Stimulated activated CD4-positive, alpha-beta T cell treated with anti-CD3 and anti-CD28 coated beads, Interleukin-12 subunit alpha, Interleukin-12 subunit beta, amount 100 ng/mL, for 24 hours (primary cell): Measurements from ENCODE around the gene CSTPP1.
"Not testable (repeated sequence)": the region's sequence is repeated elsewhere in the genome, so short reads cannot be mapped to it uniquely, and the experiment has no call there.

Experiments
- DNase-seq, 2 experiments: peaks; one replicate each; pipeline ENCODE4 v3.0.0-alpha.2; 2020; ENCODE audit warnings: low read depth in 2 of 2

Gene CSTPP1

DNA sequence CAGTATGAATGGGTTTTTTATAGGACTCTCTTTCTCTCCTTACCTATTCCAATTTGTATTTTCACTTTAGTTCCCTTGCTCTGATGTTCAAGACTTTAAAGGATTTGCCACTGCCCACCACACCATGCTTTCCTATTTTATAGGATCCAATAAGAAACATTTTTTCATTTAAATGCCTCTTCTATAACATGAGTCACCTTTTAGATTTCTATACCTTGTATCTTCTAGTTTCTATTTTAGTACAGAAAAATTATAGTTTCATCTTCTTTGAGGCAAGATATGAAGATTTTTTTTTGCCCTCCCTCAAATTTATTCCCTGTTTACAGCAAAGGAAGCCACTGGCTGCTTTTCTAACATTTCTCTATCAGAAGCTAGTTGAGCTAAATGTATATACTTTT, 163.4 kb downstream of the CSTPP1 start:
- no peak for DNase-seq

DNA sequence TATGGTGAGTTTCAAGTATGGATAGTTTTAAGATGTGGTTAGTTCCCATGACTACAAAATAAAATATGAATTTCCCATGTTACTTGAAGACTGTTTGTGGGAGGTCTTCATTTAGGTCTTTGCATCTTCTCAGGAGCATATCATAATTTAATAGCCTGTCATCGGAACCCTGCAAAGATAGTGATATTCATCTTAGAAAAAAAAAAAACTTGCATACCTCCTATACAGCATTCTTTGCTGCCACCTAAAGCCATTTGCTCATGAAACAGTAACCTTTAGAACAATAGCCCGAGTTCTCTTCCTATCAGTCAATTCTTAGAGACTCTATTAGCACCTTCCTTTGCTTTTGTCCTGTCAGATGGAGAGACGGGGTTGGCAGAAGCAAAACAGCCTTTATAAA, 164.8 kb downstream of the CSTPP1 start:
- DNase-seq: no peak

DNA sequence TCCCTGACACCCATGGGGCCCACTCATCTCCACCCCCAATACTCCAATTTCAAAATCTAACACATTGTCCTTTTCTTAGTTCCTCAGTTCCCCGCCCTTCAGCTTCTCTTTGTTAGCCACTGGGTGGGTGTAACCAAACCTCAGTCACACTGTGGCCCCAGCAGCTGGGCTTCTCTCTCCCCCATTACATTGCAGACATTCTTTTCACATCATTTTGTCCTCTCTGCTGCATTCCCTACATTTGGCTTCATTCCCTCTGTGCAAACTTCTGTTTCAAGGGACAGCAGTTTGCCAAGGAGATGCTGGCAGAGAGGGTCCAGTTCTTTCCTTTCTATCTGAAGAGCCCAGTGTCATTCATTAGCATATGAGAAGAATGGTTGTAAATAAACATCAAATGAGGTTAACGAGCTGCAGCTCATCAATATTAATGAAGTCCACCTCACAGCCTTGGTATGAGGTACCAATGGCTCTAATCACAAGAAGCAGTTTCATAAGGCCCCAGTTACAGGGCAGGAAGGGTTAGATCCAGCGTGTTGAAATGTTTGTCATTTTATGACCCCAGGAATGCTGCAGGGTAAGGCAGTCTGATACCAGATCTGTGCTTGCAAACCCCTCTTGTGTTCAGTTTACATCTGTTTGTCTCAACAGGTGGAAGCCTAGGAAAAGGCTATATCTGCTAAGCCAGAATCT, 167.8 kb downstream of the CSTPP1 start:
- DNase-seq: no peak

DNA sequence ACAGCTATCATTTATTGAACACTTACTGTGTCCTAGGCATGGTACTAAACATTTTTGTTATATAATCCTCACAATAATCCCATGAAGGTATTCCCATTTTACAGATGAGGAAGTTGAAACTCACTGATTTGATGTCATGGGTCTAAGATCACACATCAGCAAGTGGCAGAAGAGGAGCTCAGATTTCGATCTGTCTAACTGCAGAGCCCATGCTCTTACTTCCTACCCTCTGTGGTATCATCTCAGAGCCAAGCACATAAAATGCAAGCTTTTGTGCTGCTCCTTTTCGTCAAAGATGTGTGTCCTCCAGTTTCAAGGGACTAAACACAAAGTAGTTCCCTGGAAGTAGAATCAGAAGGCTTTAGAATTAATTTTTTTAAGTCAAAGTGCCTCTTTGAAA, 169.0 kb downstream of the CSTPP1 start:
- no peak for DNase-seq

DNA sequence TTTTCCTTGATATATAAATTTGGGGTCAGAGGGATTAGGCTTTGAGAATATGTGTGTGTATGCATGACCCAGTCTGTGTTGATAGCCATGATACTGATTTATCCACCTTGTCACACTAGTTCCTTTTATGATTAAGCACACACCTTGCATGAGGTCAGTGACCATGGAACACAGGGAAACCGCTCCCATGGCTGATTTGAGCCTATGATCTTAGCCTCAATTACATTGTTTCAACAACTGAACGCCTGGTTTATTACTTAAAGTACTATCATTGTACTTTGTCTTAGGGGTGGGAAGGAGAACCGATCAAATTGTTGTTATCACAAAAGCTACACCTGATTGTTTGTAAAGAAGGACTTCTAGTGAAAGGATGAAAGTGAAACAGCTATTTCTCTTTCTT, 169.4 kb downstream of the CSTPP1 start:
- no peak for DNase-seq

DNA sequence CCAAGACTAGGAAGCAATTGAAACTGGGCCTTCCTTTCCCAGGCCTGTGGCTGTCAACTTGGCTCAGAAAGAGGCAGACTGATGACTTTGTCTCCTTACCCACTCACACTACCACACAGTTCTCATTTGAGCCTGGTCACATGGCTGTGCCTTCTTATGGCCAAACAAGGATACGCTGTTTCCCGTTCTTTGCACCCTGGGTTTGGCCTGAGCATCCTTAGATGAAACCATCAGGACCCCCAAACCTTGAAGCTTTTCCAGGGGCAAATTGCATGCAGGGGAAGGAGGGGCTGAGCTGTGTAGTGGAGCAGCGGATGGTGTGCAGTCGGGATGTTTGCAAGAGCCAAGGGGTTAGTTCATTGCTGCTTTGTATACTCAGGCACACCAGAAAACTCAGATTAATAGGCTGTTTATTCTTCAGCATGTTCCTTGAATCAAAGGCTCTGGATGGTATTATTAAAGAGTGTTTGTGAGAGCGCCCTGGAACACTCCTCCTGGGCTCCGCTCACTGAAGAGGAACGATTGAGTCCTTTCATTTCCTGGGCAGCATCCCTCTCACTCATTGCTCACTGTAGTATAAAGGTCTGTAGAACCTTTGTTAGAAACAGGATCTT, 170.3 kb downstream of the CSTPP1 start:
- no peak for DNase-seq

DNA sequence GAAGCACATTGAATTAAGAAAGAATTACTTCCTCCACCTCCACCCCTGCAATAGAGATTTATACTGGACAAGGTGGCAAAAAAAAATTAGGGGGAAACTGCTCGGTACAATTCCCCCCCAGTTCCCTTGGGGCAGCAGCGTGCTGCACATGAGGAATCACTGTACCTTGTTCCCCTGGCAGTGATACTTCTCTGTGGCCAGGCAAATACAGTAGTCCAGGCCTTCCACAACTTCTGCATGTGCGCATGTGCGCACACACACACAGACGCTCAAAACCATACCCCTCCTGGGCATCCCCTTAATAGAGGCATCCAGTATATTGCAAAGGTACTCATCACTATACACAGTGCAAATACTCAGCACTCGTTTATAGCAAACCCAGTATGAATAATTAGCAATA, 171.2 kb downstream of the CSTPP1 start:
- no peak for DNase-seq

DNA sequence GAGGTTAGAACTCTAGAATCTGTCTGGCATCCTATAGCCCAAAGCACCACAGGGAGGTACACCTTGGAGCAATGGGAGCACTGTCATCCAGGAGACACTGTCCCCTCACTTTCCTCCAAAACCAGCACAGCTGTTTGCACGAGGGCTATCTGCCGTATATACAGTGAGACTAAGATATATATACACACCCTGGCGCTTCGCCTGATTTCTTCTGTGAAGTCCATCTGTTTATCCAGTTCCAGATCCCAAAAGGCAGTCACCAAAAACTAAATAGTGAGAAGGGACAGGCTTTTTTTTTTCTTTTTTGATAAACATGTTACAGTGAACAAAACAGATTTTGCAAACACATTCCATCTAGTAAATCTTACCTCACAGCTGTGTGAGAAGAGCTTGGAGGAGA, 171.7 kb downstream of the CSTPP1 start:
- no peak for DNase-seq

DNA sequence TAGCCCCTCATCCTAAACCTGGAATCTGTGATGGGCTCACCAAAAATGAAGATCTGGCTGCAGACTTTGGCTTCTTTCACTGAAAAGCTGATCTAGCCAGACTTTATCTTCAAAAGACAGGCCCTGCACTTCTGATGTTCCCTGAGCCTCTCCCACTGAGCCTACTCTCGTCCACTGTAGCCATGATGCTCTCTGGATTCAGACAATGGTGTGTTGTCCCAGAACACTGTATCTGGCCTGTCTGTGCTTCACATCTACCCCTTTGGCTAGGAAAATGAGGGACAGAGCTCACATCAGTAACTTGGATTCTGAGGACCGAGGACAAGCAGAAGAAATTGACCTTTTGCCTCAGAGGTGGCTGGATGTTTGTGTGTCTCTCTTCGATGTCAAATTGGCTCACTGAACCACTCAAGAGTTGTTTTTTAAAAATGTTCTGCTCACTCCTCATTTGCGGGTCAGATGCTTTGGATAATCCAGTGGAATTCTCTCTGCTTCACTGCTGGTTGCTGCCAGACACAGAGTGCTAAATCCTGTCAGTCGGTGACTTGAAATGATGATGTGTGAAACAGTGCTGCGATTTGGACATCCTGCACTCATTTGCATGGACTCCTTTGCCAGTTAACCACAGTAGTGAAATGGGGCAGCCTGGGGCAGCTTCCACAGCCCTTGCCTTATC, 172.6 kb downstream of the CSTPP1 start:
- no peak for DNase-seq

DNA sequence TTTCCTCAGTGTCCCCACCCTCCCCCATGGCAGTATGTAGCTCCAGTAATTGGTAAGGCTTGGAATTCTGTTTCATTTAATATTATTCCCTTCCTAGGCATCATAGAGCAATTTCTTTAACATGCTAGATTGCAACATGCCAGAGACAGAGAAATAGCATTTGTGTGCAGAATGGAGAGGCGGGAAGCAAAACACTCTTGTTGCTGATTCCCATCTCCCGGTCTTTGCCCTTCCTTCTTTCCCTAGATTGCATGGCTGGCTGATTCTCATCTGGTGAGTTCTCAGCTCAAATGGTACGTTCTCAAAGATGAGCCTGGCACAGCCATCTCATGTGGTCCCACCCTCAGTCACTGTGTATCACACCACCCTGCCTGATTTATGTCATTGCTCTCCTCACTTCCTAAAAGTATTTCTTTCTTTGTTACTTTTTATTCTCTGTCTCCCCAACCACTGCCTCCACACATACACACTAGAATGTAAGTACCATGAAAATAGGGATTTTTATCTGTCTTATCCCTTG, 173.2 kb downstream of the CSTPP1 start:
- DNase-seq: no peak

DNA sequence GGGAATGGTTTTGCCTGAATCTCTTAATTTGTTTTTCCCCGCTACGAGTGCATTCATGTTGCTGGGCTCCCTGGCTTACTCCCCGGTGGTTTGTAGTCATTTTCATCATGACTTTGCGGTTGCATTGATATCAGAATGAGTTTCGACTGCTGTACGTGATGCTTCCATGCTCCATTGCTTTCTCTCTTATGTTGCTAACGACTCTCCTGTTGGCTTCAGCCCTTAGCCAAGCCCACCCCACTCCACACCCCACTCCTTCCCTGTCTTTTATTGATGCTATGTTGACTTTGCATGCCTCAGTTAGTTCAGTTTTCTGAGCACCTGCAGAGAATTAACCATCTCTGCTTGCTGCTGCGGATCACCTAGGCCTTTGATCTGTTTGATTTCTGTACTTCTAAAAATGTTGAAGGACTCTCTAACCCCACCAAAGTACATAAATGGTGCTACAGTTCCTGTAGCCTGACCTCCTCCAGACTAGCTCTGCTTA, 174.8 kb downstream of the CSTPP1 start:
- DNase-seq: no peak

DNA sequence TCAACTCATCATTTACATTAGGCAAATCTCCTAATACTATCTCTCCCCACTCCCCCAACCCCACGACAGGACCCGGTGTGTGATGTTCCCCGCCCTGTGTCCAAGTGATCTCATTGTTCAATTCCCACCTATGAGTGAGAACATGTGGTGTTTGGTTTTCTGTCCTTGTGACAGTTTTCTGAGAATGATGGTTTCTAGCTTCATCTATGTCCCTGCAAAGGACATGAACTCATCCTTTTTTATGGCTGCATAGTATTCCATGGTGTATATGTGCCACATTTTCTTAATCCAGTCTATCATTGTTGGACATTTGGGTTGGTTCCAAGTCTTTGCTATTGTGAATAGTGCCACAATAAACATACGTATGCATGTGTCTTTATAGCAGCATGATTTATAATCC, 176.4 kb downstream of the CSTPP1 start:
- not testable (repeated sequence) for DNase-seq

DNA sequence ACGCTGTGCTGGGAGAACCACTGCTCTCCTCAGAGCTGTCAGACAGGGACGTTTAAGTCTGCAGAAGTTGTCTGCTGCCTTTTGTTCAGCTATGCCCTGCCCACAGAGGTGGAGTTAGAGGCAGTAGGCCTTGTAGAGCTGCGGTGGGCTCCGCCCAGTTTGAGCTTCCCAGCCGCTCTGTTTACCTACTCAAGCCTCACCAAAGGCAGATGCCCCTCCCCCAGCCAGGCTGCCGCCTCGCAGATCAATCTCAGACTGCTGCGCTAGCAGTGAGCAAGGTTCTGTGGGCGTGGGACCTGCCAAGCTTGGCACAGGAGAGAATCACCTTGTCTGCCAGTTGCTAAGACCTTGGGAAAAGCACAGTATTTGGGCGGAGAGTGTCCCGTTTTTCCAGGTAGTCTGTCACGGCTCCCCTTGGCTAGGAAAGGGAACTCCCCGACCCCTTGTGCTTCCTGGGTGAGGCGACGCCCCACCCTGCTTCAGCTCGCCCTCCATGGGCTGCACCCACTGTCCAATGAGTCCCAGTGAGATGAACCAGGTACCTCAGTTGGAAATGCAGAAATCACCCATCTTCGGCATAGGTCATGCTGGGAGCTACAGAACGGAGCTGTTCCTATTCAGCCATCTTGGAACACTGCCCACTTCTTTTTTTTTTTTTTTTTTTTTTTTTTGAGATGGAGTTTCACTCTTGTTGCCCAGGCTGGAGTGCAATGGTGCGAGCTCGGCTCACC, 182.6 kb downstream of the CSTPP1 start:
- peak; percentile 9 to 17 for DNase-seq

DNA sequence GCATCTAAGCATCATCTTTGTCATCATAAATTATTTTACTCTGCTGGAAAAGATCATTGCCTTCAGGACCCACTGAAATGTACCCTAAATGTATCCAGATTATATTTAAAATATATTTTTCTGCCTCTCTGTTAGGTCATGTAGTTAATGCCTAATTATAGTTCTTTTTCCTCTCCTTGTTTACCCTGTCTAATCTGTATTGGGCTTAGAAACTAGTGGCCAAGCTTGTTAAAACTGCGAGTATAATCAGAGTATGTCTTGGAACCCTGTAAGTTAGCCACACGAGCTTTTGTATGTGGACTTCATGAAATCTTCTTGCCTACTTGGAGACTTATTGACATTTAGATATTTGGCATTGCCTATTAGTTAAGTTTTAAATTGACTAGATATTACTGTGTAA, 184.5 kb downstream of the CSTPP1 start:
- DNase-seq: no peak

DNA sequence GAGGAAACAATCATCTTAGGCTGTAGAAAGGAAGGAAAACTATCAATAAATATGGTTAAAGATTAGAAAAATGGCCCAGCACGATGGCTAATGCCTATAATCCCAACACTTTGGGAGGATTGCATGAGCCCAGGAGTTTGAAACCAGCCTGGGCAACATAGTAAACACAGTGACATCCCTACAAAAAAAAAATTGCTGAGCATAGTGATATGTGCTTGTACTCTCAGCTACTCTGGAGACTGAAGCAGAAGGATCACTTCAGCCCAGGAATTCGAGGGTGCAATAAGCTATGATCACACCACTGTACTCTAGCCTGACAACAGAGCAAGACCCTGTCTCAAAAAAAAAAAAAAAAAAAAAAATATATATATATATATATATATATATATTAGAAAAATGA, 185.2 kb downstream of the CSTPP1 start:
- no peak for DNase-seq

DNA sequence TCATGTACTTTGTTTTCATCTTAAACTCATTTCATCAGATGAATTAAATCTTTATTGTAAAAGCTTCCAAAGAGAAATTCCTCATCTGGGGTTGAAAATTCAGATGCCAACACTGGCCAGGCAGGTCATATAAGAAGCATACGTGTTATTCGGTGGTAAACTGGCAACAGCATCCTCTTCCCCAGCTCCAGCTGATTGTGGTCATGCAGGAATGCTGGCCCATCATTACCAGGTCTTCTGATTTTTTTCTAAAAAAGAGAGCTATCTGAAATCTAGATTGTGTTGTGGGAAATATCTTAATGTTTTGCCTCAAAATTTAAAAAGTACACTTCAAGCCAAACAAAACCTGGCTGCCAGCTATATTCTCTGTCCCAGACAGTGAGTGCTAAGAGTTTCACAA, 186.5 kb downstream of the CSTPP1 start:
- no peak for DNase-seq

DNA sequence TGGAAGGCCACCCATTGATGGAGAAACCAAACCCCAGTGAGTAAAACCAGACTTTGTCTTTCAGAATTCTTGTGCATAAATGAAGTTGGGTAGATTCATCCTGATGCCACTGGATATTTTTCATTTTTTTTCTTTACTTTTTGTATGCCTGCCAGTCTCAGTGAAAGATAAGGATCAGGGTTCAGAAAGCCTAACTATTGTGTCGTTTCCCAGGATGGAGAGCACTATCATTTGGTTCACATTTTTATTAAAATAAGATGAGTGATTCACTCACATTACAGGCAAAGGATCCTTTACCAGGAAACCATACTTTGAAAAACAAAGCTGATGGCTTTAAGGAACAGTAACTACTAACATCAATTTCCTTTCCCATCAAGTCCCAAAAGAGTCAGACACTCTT, 188.1 kb downstream of the CSTPP1 start:
- no peak for DNase-seq

DNA sequence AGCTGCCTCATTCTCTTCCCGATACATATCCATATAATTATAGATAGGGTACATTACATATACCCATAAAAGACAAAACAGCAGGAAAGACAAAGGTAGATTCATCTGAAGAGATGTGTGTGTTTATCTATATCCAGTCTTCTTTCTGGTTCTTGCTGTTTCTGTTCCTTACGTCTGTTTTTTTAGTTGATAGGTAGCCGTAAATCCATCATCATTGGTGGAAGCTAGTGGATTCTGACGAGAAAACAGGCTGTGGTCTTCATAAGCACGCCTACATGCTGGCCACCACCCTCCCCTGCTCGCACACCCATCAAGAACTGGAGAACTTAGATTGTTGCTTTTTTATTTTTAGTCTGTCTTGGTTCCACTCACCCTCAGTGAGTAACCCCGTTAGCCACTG, 188.5 kb downstream of the CSTPP1 start:
- DNase-seq: no peak

DNA sequence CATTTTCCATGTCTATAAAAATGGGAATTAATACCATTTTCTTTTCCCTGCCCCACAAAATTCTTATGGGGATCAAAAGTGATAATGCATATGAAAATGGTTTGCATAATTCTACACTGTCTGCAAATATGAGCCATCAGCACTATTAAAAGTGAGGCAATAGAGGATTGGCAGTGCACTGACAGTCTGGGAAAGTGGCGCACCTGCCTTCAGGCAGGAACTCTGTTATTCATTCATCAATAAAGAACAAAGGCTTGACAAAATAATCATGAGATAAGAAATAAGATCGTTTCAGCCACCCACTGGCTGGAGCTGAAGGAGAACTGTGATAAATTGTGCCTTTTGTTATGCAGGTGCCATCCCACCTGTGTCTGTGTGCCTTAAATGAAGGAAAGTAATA, 190.7 kb downstream of the CSTPP1 start:
- DNase-seq: no peak

DNA sequence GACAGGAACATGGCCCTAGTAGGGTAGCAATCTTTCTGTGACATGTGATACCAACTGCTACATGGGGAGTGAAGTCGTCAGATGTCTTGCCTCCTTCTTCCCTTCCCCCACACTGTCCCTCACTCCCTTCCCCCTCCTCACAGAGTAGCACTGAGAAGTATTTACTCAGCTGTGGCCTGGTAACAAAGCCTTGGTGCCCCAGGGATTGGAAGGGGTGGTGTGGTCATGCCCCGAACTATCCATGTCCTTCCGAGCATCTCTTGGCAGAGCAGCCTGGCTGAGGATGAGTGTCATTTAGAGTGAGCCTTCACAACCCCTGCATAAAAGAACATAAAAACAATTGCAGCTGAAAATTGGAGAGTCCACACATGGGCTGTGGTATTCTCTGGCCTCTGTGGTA, 194.0 kb downstream of the CSTPP1 start:
- no peak for DNase-seq

DNA sequence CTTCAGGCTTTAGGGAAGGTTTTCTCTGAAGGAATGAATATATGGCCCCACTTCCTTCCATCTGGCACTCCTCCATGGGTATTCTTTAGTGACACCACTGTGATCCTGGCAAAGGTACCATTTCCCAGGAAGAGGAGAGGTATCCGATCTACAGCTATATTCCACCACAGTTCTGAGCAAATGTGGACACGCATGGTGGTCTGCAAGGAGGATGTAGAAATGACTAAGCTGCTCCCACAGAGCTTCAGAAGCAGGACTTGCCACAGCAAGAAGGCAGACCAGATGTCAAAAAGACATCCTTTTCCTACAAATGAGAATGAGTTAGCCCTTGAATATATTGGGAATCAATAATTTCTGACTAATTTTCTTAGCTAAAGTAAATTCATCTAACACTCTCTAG, 194.6 kb downstream of the CSTPP1 start:
- DNase-seq: no peak

DNA sequence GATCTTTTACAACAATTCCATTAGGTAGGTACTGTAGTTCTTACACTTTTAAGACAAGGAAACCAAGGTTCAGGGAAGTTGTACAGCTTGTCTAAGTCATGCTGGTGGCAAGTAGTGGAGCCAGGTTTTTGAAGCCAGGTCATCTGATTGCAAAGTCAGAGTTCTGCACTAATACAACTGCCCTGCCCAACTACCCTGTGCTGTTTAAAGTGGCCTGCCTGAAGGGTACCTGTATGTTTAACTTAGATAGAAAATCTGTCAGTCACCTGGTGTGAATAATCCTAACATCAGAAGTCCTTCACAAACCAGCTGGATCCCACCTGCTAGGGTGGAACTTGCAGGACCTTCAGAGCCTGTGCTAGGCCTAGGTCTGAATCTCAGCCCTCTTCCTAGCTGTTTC, 195.9 kb downstream of the CSTPP1 start:
- DNase-seq: no peak
